ENCODE measurements around the gene ZNF726.

Gene ZNF726

DNA sequence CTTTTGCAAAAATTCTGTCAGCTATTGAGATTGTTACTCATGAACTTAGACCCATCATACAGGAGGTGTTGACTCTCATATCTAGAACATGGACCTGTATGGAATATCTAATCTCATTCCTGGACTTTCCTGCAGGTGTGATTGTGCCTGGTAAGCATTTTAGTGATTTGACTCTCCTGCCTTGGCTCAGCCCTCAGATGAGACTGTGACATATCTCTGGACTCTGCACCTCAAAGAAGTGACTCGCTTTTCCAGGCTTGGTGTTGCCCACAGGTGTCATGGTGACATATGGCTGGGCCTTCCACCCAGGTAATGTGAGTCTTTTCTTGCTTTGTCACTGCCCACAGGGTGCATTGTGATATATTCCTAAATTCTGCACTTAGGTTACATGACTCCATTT lies 17.8 kb upstream of the ZNF726 start:
- no peak for FAIRE-seq

DNA sequence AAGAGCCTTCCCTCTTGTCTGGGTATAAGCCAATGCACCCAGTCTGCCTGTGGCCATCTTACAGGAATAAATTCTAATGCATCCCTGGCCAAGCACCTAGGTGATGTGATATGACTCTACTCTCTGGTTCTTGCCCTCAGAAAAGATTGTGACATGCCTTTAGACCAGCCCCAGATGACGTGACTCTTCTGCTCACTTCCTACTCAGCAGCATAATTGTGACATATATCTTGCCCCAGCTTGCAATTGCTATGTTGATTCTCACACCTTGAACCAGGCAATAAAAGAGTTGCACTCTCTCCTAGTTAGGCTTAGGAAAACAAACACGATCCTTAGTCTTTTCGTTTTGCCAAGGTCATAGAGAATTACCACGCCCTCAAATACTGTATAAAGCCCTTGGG lies 13.3 kb upstream of the ZNF726 start:
- no peak for FAIRE-seq

More for the DNA sequence above, 17.8 kb upstream of the ZNF726 start:
- TF ChIP-seq POU2F2 (IDR thresholded peaks at IDR 0.05; ENCODE audit: low read depth, low read length) (no peak), POLR2AphosphoS5 (IDR thresholded peaks at IDR 0.05; ENCODE audit: low read depth, low read length) (no peak), PAX5 (IDR thresholded peaks at IDR 0.05; ENCODE audit: insufficient read depth, low read length, severe bottlenecking) (no peak), POLR2A (IDR thresholded peaks at IDR 0.05; ENCODE audit: low read depth, low read length) (no peak), TAF1 (IDR thresholded peaks at IDR 0.05; ENCODE audit: low read depth, low read length) (no peak), SPI1 (IDR thresholded peaks at IDR 0.05; ENCODE audit: low read depth, low read length) (no peak)
- no peak for DNase-seq (ENCODE audit: insufficient read length, low spot score)

DNA sequence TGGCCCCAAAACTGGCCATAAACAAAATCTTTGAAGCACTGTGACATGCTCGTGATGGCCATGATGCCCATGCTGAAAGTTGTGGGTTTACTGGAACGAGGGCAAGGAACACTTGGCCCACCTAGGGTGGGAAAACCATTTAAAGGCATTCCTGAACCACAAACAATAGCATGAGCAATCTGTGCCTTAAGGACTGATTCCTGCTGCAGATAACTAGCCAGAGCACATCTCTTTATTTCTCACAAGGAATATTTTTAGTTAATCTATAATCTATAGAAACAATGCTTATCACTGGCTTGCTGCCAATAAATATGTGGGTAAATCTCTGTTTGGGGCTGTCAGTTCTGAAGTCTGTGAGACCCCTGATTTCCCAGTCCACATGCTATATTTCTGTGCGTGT lies 10.3 kb upstream of the ZNF726 start:
- DNase-seq (ENCODE audit: insufficient read length, low spot score): no peak
- no peak for FAIRE-seq
- TF ChIP-seq TAF1 (IDR thresholded peaks at IDR 0.05; ENCODE audit: low read depth, low read length): no peak

More for the DNA sequence above, 13.3 kb upstream of the ZNF726 start:
- DNase-seq (ENCODE audit: insufficient read length, low spot score): no peak
- TF ChIP-seq SPI1 (IDR thresholded peaks at IDR 0.05; ENCODE audit: low read depth, low read length): no peak
- TF ChIP-seq TAF1 (IDR thresholded peaks at IDR 0.05; ENCODE audit: low read depth, low read length): no peak
- no peak for TF ChIP-seq POLR2A (IDR thresholded peaks at IDR 0.05; ENCODE audit: low read depth, low read length)
- no peak for TF ChIP-seq PAX5 (IDR thresholded peaks at IDR 0.05; ENCODE audit: insufficient read depth, low read length, severe bottlenecking)
- TF ChIP-seq POLR2AphosphoS5 (IDR thresholded peaks at IDR 0.05; ENCODE audit: low read depth, low read length): no peak
- TF ChIP-seq POU2F2 (IDR thresholded peaks at IDR 0.05; ENCODE audit: low read depth, low read length): no peak

DNA sequence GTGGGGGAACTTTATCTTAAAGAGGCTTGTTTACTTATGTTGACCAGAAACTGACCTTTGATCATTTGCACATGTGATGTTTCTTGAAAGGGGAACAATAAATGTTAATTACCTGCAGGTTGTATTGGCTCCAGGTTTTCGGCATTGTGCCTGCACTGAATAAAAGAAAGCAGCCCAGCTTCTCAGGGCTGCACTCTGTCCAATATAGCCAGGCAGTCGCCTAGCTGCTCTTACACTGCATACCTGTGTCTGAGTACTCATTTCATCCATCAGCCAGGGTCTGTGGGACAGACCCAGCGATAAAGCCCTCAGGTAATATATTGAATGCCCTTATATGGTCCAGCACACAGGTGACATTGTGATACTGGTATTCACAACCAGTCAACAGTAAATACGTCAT lies 8.9 kb upstream of the ZNF726 start:
- FAIRE-seq (no peak), DNase-seq (ENCODE audit: insufficient read length, low spot score) (no peak)
- TF ChIP-seq POU2F2 (IDR thresholded peaks at IDR 0.05; ENCODE audit: low read depth, low read length) (no peak), POLR2AphosphoS5 (IDR thresholded peaks at IDR 0.05; ENCODE audit: low read depth, low read length) (no peak), PAX5 (IDR thresholded peaks at IDR 0.05; ENCODE audit: insufficient read depth, low read length, severe bottlenecking) (no peak), SPI1 (IDR thresholded peaks at IDR 0.05; ENCODE audit: low read depth, low read length) (no peak), TAF1 (IDR thresholded peaks at IDR 0.05; ENCODE audit: low read depth, low read length) (no peak), POLR2A (IDR thresholded peaks at IDR 0.05; ENCODE audit: low read depth, low read length) (no peak)

DNA sequence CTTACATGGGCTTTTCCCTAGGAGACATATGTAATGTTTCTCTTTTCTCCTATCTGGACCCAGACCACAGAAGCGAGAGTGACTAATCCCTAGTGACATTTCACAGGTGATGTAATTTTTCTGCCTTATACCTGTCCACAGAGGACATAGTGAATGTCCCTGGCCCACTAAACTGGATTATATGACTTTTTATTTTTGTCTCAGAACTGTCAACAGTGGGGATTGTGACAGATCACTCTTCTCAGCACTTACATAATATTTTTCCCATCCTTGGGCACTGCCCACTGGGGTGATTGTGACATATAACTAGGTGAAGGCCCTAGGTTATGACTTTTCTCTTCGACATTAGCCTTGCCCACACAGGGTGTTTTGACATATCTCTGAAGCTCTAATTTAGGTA lies 7.9 kb upstream of the ZNF726 start:
- TF ChIP-seq TAF1 (IDR thresholded peaks at IDR 0.05; ENCODE audit: low read depth, low read length) (no peak), SPI1 (IDR thresholded peaks at IDR 0.05; ENCODE audit: low read depth, low read length) (no peak), PAX5 (IDR thresholded peaks at IDR 0.05; ENCODE audit: insufficient read depth, low read length, severe bottlenecking) (no peak)
- FAIRE-seq (no peak), DNase-seq (ENCODE audit: insufficient read length, low spot score) (no peak)

DNA sequence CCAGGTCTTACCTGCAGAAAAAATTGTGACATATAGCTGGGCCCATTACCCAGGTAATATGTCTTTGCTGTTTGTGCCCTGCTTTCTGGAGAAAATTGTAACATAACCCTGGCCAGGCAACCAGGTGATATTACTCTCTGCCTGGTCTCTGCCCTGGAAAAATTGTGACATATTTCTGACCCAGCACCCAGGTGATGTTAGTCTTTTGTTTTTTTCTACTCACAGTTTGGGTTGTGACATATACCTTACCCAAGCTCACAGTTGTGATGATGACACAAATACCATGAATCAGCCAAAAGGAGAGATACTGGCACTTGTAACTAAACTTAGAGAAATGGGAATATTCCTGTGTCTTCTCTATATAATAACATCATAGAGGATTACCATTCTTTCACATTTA lies 6.5 kb upstream of the ZNF726 start:
- no peak for DNase-seq (ENCODE audit: insufficient read length, low spot score)

DNA sequence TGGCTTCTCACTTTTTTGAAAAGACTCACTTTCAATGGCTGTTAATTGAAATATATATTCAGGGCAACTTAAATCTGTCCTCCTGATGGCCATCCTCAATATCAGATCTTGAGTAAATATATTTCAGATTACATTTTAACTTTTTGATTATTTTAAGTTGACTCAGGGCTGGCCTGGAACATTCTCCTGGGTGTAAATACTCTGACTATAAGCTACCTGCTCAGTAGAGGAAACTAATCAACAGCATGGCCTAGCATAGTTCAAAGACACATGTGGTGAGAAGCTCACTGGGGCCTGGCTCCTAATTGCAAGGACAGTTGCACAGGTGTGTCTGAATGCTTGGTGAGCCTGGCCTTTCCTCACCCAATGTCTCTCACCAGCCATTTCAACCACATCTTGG lies 5.5 kb upstream of the ZNF726 start:
- DNase-seq (ENCODE audit: insufficient read length, low spot score): no peak
- TF ChIP-seq SPI1 (IDR thresholded peaks at IDR 0.05; ENCODE audit: low read depth, low read length) (no peak), POLR2AphosphoS5 (IDR thresholded peaks at IDR 0.05; ENCODE audit: low read depth, low read length) (no peak), PAX5 (IDR thresholded peaks at IDR 0.05; ENCODE audit: insufficient read depth, low read length, severe bottlenecking) (no peak), POU2F2 (IDR thresholded peaks at IDR 0.05; ENCODE audit: low read depth, low read length) (no peak), POLR2A (IDR thresholded peaks at IDR 0.05; ENCODE audit: low read depth, low read length) (no peak), TAF1 (IDR thresholded peaks at IDR 0.05; ENCODE audit: low read depth, low read length) (no peak)
- no peak for FAIRE-seq

More for the DNA sequence above, 6.5 kb upstream of the ZNF726 start:
- no peak for FAIRE-seq
- no peak for TF ChIP-seq POLR2AphosphoS5 (IDR thresholded peaks at IDR 0.05; ENCODE audit: low read depth, low read length)
- no peak for TF ChIP-seq TAF1 (IDR thresholded peaks at IDR 0.05; ENCODE audit: low read depth, low read length)
- TF ChIP-seq PAX5 (IDR thresholded peaks at IDR 0.05; ENCODE audit: insufficient read depth, low read length, severe bottlenecking): no peak
- TF ChIP-seq SPI1 (IDR thresholded peaks at IDR 0.05; ENCODE audit: low read depth, low read length): no peak
- no peak for TF ChIP-seq POLR2A (IDR thresholded peaks at IDR 0.05; ENCODE audit: low read depth, low read length)
- TF ChIP-seq POU2F2 (IDR thresholded peaks at IDR 0.05; ENCODE audit: low read depth, low read length): no peak

DNA sequence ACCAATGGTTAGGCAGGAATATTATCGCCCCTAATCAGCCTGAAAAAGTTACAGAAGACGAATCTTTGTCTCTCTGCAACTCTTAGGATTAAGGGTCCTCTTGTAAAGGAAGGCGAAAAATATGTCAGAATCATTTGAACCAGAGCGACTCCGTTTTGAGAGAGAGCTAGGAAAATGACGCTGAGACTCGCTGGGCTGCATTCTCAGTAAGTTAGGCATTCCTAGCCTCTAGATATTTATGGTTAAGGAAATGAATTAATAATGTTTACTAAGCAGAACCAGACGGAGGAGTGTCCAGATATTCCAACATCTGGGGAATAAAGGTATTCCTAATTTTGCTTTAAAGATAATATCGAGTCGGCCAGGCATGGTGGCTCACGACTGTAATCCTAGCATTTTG lies 755 bp upstream of the ZNF726 start:
- TF ChIP-seq PAX5 (IDR thresholded peaks at IDR 0.05; ENCODE audit: insufficient read depth, low read length, severe bottlenecking) (no peak), TAF1 (IDR thresholded peaks at IDR 0.05; ENCODE audit: low read depth, low read length) (no peak), POLR2AphosphoS5 (IDR thresholded peaks at IDR 0.05; ENCODE audit: low read depth, low read length) (no peak), POLR2A (IDR thresholded peaks at IDR 0.05; ENCODE audit: low read depth, low read length) (no peak), POU2F2 (IDR thresholded peaks at IDR 0.05; ENCODE audit: low read depth, low read length) (no peak), SPI1 (IDR thresholded peaks at IDR 0.05; ENCODE audit: low read depth, low read length) (no peak)
- DNase-seq (ENCODE audit: insufficient read length, low spot score) (no peak), FAIRE-seq (no peak)

DNA sequence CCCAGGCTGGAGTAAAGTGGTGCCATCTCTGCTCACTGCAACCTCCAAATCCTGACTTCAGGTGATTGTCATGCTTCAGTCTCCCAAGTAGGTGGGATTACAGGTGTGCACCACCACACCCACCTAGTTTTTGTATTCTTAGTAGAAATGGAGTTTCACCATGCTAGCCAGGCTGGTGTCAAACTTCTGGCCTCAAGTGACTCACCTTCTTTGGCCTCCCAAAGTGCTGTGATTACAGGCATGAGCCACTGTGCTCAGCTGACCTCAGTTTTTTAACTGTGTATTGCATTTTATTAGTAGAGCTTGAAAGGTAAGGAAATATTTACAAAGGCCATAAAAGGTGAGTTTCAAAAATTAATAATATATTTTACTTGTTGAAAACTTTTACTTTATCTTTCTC lies 2.3 kb downstream of the ZNF726 start:
- TF ChIP-seq PAX5 (IDR thresholded peaks at IDR 0.05; ENCODE audit: insufficient read depth, low read length, severe bottlenecking) (no peak), SPI1 (IDR thresholded peaks at IDR 0.05; ENCODE audit: low read depth, low read length) (no peak), POLR2AphosphoS5 (IDR thresholded peaks at IDR 0.05; ENCODE audit: low read depth, low read length) (no peak), POU2F2 (IDR thresholded peaks at IDR 0.05; ENCODE audit: low read depth, low read length) (no peak), TAF1 (IDR thresholded peaks at IDR 0.05; ENCODE audit: low read depth, low read length) (no peak), POLR2A (IDR thresholded peaks at IDR 0.05; ENCODE audit: low read depth, low read length) (no peak)
- no peak for FAIRE-seq

DNA sequence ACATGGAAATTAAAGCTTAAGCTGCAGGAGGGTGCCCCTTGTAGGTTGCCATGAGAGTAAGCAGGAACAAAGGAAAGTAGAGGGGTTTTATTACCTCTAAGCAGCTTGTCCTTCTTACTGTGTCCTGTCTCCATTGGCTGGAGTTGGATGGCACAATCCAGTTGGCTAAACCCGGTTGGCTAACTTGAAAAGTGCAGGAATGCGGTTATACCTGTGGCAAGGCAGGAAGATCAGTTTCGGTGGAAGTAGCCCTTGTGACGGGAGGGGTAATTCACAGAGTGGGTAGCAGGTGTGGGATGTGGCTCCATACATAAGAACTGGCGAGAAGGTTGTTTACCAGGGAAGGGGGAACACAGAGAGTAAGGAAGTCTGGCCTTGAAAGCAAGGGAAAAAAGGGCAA lies 3.2 kb downstream of the ZNF726 start:
- DNase-seq (ENCODE audit: insufficient read length, low spot score) (no peak), FAIRE-seq (no peak)
- TF ChIP-seq TAF1 (IDR thresholded peaks at IDR 0.05; ENCODE audit: low read depth, low read length) (no peak), SPI1 (IDR thresholded peaks at IDR 0.05; ENCODE audit: low read depth, low read length) (no peak), PAX5 (IDR thresholded peaks at IDR 0.05; ENCODE audit: insufficient read depth, low read length, severe bottlenecking) (no peak), POLR2A (IDR thresholded peaks at IDR 0.05; ENCODE audit: low read depth, low read length) (no peak), POU2F2 (IDR thresholded peaks at IDR 0.05; ENCODE audit: low read depth, low read length) (no peak), POLR2AphosphoS5 (IDR thresholded peaks at IDR 0.05; ENCODE audit: low read depth, low read length) (no peak)

More for the DNA sequence above, 2.3 kb downstream of the ZNF726 start:
- DNase-seq (ENCODE audit: insufficient read length, low spot score): no peak
